NK-92 treated with Interleukin-12 subunit alpha and Interleukin-12 subunit beta, amount 100 ng/mL, for 24 hours (cell line): ENCODE data around the gene SEMA3E.

ENCODE experiments used
- DNase-seq: peaks from one replicate; lab custom pipeline; 2025; lab: John Stamatoyannopoulos, UW

SEMA3E gene

DNA sequence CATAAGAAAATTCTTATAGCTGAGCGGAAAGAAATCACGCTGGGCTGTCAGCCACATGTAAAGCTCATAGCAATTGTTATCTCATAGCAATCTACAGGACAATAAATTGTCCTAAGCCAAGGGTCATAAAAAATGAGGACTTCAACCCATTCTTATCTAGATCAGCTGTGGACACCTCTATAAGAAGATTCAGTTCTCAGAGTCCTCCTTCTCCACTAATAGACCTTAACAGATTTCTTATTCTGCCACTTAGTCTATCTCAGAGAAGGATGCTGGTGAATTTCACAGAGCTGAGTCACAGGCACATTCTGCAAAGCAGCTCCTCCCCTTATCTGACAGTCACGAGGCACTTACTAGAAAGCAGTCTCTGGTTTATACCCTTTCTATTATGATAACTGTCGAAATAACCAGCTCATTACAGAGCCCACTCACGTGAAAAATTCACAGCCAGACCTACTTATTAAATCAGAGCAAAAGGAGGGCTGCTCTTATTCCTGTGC, 300.9 kb downstream of the SEMA3E start:
- no peak for DNase-seq

DNA sequence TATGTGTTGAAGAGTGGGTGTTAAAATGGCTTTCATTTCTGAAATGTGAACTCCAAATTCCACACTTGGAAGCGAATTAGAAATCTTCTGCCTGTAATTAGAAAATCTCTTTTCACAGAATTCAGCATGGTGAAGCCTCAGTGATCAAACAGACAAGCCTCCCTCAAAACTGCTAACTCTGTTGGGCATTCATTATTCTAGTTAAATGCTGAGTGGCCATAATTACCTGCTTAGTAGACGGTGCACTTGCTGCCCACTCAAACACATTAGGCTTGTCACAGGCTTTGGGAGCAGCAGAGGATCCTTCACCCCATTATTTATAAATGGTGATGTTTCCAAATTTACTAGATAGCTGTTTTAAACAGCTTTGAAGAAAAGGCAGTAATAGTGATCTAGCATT, 309.0 kb downstream of the SEMA3E start:
- DNase-seq, result no peak

DNA sequence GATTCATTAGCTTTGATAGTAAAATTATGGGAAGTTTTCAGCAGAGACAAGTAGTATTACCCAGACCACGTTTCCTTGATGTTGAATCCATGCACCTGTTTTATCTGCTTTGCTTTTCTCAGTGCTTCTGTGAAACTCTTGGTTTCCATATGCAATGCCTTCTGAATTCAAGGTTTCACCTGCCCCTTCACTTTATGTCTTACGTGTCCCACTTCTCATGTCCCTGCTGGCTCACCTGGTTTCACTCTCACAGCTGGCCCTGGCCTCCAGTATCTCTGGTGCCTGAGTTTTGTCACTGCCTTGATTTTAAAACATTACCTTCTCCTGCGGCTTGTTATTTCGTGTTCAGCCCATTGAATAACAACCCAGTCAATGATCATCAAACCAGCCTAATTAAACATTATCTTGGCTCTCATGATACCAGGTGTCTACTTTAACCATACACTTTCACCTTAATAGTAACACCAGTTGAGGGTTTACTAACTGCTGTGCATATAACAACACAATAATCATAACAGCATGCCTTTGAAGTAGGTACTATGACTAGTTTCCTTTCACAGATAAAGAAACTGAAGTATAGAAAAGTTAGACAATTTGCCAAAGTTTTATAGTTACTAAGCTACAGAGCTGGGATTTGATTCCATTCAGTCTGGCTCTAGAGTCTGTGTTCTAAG, 310.5 kb downstream of the SEMA3E start:
- DNase-seq, result no peak

DNA sequence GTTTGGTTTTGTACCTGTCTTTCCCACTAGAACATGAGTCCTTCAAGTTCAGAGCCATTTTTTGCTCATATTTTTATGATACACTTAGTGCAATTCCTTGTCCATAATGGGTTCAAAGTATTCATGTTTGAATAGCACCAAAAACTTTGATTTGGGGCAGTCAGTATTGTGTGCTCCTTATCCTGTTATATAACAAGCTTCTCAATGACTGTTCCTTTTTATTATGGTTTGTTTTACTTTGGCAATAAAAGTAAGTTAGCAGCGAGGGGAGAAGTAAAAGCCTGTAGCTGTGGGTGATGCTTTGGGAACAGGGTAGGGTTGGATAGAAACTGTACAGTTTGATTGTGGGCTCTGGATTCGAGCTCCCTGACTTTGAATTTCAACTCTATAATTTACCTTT, 311.9 kb downstream of the SEMA3E start:
- no peak for DNase-seq

DNA sequence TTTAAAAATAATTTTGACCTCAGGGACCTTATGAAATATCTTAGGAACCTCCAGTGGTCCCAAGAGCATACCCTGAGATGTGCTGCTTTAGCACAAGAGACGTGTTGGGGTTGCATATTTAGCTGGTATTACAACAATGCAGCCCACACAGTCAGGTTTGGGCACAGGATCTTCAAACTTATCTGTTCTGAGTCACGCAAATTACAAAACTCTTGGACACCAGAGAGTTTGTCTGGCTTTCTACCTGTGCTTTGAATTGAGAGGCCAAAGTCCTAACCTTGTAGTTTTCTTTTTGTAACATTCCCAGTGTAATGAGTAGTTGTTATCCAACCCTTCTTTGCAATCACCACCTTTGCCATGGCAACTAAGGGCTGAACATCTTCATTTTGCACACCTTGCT, 322.7 kb downstream of the SEMA3E start:
- DNase-seq, result no peak

DNA sequence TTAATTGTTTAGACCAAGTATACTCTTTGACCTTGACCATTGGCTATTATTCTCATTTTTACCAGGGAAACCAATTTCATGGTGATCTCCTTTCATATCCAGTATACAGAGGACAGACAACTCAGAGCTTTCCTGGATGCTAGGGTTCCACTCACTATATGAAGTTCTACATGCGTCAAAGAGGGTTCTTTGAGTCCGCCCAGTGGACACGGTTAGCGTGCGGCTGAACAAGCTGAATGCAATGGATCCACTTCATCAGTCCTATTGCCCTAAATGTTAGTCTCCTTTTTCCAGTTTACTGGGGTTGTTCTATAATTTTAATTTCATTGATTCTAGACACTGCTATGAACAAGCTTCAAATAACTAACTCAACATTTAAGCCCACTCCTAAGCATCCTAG, 323.9 kb downstream of the SEMA3E start:
- no peak for DNase-seq

DNA sequence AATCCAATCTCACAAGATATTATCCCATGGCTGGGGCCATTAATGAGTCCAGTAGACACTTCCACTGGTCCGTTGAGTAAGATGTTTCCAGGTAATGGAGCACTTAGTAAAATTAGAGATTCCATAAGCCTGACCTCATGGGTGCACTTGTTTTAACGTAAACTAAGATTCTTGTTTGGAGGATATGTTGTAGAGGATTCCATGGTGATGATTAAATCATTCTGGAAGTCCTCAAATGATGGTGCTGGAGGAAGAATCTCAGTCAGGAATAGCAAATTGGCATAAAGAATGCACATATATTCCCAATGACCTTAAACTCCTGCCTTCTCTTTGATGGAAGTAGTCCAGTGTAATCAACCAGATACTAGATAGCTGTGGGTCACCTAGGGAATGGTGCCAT, 324.3 kb downstream of the SEMA3E start:
- no peak for DNase-seq

DNA sequence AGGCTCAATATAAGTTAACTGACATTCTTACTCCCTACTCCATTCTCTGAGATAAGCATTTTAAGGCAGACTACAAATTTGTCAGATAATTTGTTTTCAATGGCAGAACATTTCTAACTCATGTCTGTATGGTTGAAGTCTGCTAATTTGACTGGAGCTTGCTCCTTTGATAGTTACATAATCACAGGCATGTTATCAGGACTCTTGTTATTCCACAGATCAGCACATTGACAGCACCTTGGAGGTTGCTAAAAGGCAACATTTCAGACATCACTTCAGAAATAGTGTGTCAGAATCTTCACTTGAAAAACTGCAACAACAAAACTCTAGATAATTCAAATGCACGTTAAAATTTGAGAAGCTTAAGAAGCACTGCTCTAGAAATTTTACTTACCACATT, 327.9 kb downstream of the SEMA3E start:
- no peak for DNase-seq

DNA sequence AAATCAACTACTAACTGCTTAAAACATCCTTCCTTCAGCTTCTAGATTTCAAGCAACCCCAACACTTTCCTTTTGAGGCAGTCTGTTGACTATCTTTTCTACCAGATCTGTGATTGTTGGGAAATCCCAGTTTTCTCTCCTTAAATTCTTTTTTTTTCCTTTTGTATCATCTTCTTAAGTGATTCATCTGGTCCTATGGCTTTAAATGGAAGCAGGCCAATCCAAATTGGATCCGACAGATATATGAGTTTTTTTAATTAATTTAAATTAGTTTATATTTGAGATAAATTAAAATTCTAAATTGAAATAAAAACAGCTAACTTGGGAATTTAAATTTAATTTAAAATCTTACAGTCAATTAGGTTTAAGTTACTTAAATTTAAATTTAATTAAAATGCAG, 335.0 kb downstream of the SEMA3E start:
- DNase-seq, result no peak
